Stomach (tissue), 4 donors: ENCODE measurements around the gene OPCML.

Source experiments
- EP300 ChIP-seq: sonication (generic); formaldehyde crosslinking; IDR thresholded peaks from one replicate; pipeline ENCODE4 v1.6.1; 2017; ENCODE audit warnings: antibody characterized with exemption
- POLR2A ChIP-seq, 4 donors: fragments of 450-650 bp; IDR thresholded peaks; one replicate each; pipeline ENCODE4 v1.6.1; 2016; ENCODE audit warnings: antibody characterized with exemption in 4 of 4, control low read depth in 2 of 4, mild to moderate bottlenecking in 1 of 4, moderate library complexity in 1 of 4
- TF ChIP-seq, protein P1 (sequence below), 7 experiments: fragments of 450-650 bp in 4 of 7; fragments of 200-600 bp in 3 of 7; sonication (generic) in 3 of 7; IDR thresholded peaks; one replicate each; pipeline ENCODE4 v1.5.1; 2016 to 2019; ENCODE audit warnings: antibody characterized with exemption in 7 of 7, control low read depth in 2 of 7, mild to moderate bottlenecking in 1 of 7

DNA sequence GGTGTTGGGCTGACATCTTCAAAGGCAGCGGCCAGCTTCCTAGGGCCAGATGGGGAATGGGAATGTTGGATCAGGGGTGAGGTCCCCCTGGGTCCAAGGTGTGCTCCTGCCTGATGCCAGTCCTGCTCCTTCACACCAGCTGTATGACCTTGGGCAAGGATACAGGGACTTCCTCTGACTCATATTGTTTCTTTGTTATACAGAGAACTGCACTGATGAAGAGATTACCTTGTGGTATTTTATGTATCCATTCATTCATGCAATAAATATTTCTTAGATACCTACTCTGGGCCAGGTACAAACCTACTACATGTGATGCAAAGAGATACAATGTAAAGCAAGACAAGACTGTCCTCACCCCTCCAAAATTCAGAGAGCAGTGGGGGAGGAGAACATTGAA is 3.9 kb upstream of the OPCML start:
- TF ChIP-seq EP300 (no peak), POLR2A (IDR thresholded peaks at IDR 0.05) (no peak)
- TF ChIP-seq, protein P1, sequence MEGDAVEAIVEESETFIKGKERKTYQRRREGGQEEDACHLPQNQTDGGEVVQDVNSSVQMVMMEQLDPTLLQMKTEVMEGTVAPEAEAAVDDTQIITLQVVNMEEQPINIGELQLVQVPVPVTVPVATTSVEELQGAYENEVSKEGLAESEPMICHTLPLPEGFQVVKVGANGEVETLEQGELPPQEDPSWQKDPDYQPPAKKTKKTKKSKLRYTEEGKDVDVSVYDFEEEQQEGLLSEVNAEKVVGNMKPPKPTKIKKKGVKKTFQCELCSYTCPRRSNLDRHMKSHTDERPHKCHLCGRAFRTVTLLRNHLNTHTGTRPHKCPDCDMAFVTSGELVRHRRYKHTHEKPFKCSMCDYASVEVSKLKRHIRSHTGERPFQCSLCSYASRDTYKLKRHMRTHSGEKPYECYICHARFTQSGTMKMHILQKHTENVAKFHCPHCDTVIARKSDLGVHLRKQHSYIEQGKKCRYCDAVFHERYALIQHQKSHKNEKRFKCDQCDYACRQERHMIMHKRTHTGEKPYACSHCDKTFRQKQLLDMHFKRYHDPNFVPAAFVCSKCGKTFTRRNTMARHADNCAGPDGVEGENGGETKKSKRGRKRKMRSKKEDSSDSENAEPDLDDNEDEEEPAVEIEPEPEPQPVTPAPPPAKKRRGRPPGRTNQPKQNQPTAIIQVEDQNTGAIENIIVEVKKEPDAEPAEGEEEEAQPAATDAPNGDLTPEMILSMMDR (IDR thresholded peaks at IDR 0.05): no peak
